ENCODE data around the gene GPN3. TPM values are rescaled to one million over a fixed set of nuclear protein-coding genes. Genes with fewer than 3 reads are reported as not detected.
"Not testable (repeated sequence)": the region's sequence is repeated elsewhere in the genome, so short reads cannot be mapped to it uniquely, and the experiment has no call there.

The GPN3 gene
- polyA plus RNA-seq, 2 of the 4 experiments (the other 2 are of a cell fraction): 39.2 to 63.8 TPM

DNA sequence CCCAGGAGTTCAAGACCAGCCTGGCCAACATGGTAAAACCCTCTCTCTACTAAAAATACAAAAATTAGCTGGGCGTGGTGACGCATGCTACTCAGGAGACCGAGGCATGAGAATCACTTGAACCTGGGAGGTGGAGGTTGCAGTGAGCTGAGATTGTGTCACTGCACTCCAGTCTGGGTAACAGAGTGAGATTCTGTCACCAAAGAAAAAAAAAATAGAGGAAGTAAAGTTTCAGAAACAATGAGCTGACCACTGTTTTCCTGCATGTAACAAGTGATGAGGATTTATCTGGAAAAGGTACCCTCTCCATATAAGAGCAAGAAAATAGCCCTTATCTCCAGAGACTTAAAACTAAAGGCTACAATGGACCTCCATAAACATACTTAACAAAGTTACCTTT, 50.9 kb downstream of the GPN3 start:
- CTCF ChIA-PET: interaction anchor here (0.6 to 1.2 kb wide), 3 partner anchors 14 to 361 kb away, joined by 3 to 6 read pairs (median 3); no protein-coding TSS in a partner anchor
- POLR2A ChIA-PET, FAIRE-seq: not testable (repeated sequence)

GRCh38 chr12:110410086-110410485, 58.0 kb downstream of the GPN3 start:
- WGBS (ENCODE audit: missing lambda C conversion rate): 28% methylated on average over 6 of the region's 6 CpGs
- DNase-seq (ENCODE audit: low read depth in 1 of 2, low spot score in 1 of 2); FAIRE-seq; ATAC-seq; H3K4me1 ChIP-seq; H3K27ac ChIP-seq; H3K4me3 ChIP-seq; H3K9me3 ChIP-seq; H3K4me2 ChIP-seq; POLR2A ChIA-PET: not testable (repeated sequence)
- CTCF ChIA-PET: interaction anchor here (0.8 to 2.9 kb wide), 2 partner anchors 21 to 58 kb away, joined by 3 to 11 read pairs; no protein-coding TSS in a partner anchor

More for the DNA sequence above, 50.9 kb downstream of the GPN3 start:
- not testable (repeated sequence) for H3K4me2 ChIP-seq; DNase-seq (ENCODE audit: low read depth in 1 of 2, low spot score in 1 of 2); H3K9me3 ChIP-seq; ATAC-seq; H3K4me3 ChIP-seq; H3K27ac ChIP-seq; H3K4me1 ChIP-seq
- 85% methylated on average over 3 of the region's 3 CpGs for WGBS (ENCODE audit: missing lambda C conversion rate)

DNA sequence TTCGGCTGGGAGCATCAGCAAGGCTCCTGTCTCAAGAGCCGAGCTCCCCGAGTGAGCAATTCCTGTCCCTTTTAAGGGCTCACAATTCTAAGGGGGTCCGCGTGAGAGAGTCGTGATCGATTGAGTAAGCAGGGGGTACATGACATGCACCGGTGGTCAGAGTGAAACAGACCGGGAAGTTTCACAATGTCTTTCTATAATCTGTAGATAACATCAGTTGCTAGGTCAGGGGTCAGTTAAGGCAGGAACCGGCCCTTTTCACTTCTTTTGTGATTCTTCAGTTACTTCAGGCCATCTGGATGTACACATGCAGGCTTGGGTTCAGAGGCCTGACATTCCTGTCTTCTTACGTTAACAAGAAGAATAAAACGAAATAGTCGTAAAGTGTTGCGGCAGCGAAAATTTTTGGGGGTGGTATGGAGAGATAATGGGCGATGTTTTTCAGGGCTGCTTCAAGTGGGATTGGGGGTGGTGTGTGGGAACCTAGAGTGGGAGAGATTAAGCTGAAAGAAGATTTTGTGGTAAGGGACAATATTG, 62.9 kb downstream of the GPN3 start:
- H3K4me3 ChIP-seq; POLR2A ChIA-PET; ATAC-seq; FAIRE-seq; H3K4me1 ChIP-seq; H3K9me3 ChIP-seq; DNase-seq (ENCODE audit: low read depth in 1 of 2, low spot score in 1 of 2); H3K4me2 ChIP-seq: not testable (repeated sequence)
- CTCF ChIA-PET: interaction anchor here (0.6 to 1.2 kb wide), 4 partner anchors 20 to 45 kb away, joined by 3 to 6 read pairs (median 4); no protein-coding TSS in a partner anchor
- 91% methylated on average over 16 of the region's 16 CpGs for WGBS (ENCODE audit: missing lambda C conversion rate)
- 0 out of 6 replicates have a peak overlapping the region, but pooled peaks of 1 of the 2 experiments have one; percentile 98 for H3K27ac ChIP-seq

GRCh38 chr12:110403976-110404682, 63.9 kb downstream of the GPN3 start:
- DNase-seq (ENCODE audit: low read depth in 1 of 2, low spot score in 1 of 2) (peak; percentile 86 to 90), FAIRE-seq (no peak), ATAC-seq (peak; percentile 72 to 77)
- peak overlapping the region; percentile 69 for H3K4me3 ChIP-seq
- TF ChIP-seq TFCP2L1 (CRISPR knock-in tag; IDR thresholded peaks at IDR 0.05): 0 out of 2 replicates have a peak, but pooled peaks have one; percentile 11
- no peak for TF ChIP-seq TP53 (CRISPR knock-in tag; IDR thresholded peaks at IDR 0.05)
- TF ChIP-seq MAZ (IDR thresholded peaks at IDR 0.05; ENCODE audit: borderline replicate concordance, low read depth, low read length): peak; percentile 49; the same call in 1 of the 2 replicates
- TF ChIP-seq, protein P1, sequence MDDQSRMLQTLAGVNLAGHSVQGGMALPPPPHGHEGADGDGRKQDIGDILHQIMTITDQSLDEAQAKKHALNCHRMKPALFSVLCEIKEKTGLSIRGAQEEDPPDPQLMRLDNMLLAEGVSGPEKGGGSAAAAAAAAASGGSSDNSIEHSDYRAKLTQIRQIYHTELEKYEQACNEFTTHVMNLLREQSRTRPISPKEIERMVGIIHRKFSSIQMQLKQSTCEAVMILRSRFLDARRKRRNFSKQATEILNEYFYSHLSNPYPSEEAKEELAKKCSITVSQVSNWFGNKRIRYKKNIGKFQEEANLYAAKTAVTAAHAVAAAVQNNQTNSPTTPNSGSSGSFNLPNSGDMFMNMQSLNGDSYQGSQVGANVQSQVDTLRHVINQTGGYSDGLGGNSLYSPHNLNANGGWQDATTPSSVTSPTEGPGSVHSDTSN (IDR thresholded peaks at IDR 0.05): no peak
- TF ChIP-seq, protein P2, sequence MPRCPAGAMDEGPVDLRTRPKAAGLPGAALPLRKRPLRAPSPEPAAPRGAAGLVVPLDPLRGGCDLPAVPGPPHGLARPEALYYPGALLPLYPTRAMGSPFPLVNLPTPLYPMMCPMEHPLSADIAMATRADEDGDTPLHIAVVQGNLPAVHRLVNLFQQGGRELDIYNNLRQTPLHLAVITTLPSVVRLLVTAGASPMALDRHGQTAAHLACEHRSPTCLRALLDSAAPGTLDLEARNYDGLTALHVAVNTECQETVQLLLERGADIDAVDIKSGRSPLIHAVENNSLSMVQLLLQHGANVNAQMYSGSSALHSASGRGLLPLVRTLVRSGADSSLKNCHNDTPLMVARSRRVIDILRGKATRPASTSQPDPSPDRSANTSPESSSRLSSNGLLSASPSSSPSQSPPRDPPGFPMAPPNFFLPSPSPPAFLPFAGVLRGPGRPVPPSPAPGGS (IDR thresholded peaks at IDR 0.05): 0 out of 3 replicates have a peak, but pooled peaks have one; percentile 16
- peak; percentile 66 to 85; a peak in 3 of 5 replicates for TF ChIP-seq JUN (IDR thresholded peaks at IDR 0.05)
- no peak for TF ChIP-seq EHF (CRISPR knock-in tag; IDR thresholded peaks at IDR 0.05)
- no peak for TF ChIP-seq FOSB (CRISPR knock-in tag; IDR thresholded peaks at IDR 0.05)
- no peak for TF ChIP-seq CBX2 (IDR thresholded peaks at IDR 0.05; ENCODE audit: borderline replicate concordance, low read depth)
- TF ChIP-seq POLR2AphosphoS2 (conservative IDR thresholded peaks at IDR 0.05; ENCODE audit: low read length): no peak
- TF ChIP-seq, protein P3, sequence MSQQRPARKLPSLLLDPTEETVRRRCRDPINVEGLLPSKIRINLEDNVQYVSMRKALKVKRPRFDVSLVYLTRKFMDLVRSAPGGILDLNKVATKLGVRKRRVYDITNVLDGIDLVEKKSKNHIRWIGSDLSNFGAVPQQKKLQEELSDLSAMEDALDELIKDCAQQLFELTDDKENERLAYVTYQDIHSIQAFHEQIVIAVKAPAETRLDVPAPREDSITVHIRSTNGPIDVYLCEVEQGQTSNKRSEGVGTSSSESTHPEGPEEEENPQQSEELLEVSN (IDR thresholded peaks at IDR 0.05; ENCODE audit: borderline replicate concordance, low read depth): no peak
- TF ChIP-seq PHF8 (IDR thresholded peaks at IDR 0.05; ENCODE audit: borderline replicate concordance, low read depth): peak; percentile 54
- no peak for TF ChIP-seq RAD21 (conservative IDR thresholded peaks at IDR 0.05 in 1 of 2, IDR thresholded peaks at IDR 0.05 in 1 of 2)
- H3K27ac ChIP-seq: peak overlapping the region; percentile 96 to 98
- ChIA-PET POLR2A (interaction anchor here (1.0 kb wide), 1 partner anchor 27 kb away, joined by 3 read pairs; no protein-coding TSS in a partner anchor), CTCF (interaction anchor here (0.6 to 1.2 kb wide), 3 partner anchors 21 to 27 kb away, joined by 3 to 6 read pairs (median 4); no protein-coding TSS in a partner anchor)
- WGBS (ENCODE audit: missing lambda C conversion rate): 14% methylated on average over 21 of the region's 21 CpGs
- peak overlapping the region; percentile 80 for H3K4me2 ChIP-seq
- H3K9me3 ChIP-seq: no peaks in the 10 kb centered on the region
- peaks cover 9% of the 10 kb centered on the region; the same call in 2 of the 3 replicates for H3K4me1 ChIP-seq
